MCF 10A (cell line): ENCODE measurements around the gene ECM2. TPM values are rescaled to one million over a fixed set of nuclear protein-coding genes. Genes with fewer than 3 reads are reported as not detected.

Experiments used
- BruUV-seq: library from RNA; stranded (reverse); fragments of 400-500 nt; replicated peaks from 2 replicates; lab custom pipeline; 2021; lab: Mats Ljungman, UMichigan
- CTCF ChIA-PET: fragments of 300-600 bp; sonication (Branson Sonifier 250); formaldehyde crosslinking; extraction: SDS; loops from one replicate; lab custom pipeline; 2021; ENCODE audit warnings: antibody characterized with exemption, inconsistent platforms; lab: Yijun Ruan, JAX
- POLR2A ChIA-PET: fragments of 300-600, 350-650 bp; sonication (Branson Sonifier 250); formaldehyde crosslinking; extraction: SDS; loops from one replicate; lab custom pipeline; 2020; ENCODE audit warnings: antibody characterized with exemption, inconsistent platforms; lab: Yijun Ruan, JAX
- DNase-seq: peaks from one replicate; pipeline ENCODE4 v3.0.0-alpha.2; 2018; ENCODE audit not compliant: unreplicated experiment
- H3K27ac Mint-ChIP-seq: one replicate; pipeline ENCODE4 v1.8.0; 2022; ENCODE audit warnings: mild to moderate bottlenecking, low read depth, mixed read lengths; ENCODE audit not compliant: unreplicated experiment
- H3K27me3 Mint-ChIP-seq: one replicate; pipeline ENCODE4 v1.8.0; 2022; ENCODE audit warnings: mixed read lengths; ENCODE audit not compliant: insufficient read depth, unreplicated experiment
- H3K36me3 Mint-ChIP-seq: one replicate; pipeline ENCODE4 v1.8.0; 2022; ENCODE audit warnings: mild to moderate bottlenecking, moderate library complexity, mixed read lengths; ENCODE audit not compliant: insufficient read depth, unreplicated experiment
- H3K4me1 Mint-ChIP-seq: one replicate; pipeline ENCODE4 v1.8.0; 2022; ENCODE audit warnings: mixed read lengths; ENCODE audit not compliant: insufficient read depth, unreplicated experiment
- H3K4me3 Mint-ChIP-seq: one replicate; pipeline ENCODE4 v1.8.0; 2022; ENCODE audit warnings: mild to moderate bottlenecking, moderate library complexity, mixed read lengths; ENCODE audit not compliant: unreplicated experiment
- H3K9me3 Mint-ChIP-seq: one replicate; pipeline ENCODE4 v1.8.0; 2022; ENCODE audit warnings: mixed read lengths; ENCODE audit not compliant: unreplicated experiment
- intact Hi-C: fragments of 100-400 bp; cut with micrococcal nuclease; formaldehyde crosslinking; loops from 2 replicates; pipeline ENCODE4 v1.14.1; 2022
- total RNA-seq: library from RNA; stranded (reverse); gene quantifications from 2 replicates; pipeline ENCODE4 v1.2.3, GENCODE V29; 2022
- TF ChIP-seq, protein P1 (sequence below): fragments of 200-600 bp; IDR thresholded peaks from one replicate; pipeline ENCODE4 v1.8.0; 2022; ENCODE audit warnings: antibody characterized with exemption, mild to moderate bottlenecking; ENCODE audit not compliant: unreplicated experiment

The ECM2 gene
- total RNA-seq, 1 experiment from 2014 or later: 13.5 TPM

DNA sequence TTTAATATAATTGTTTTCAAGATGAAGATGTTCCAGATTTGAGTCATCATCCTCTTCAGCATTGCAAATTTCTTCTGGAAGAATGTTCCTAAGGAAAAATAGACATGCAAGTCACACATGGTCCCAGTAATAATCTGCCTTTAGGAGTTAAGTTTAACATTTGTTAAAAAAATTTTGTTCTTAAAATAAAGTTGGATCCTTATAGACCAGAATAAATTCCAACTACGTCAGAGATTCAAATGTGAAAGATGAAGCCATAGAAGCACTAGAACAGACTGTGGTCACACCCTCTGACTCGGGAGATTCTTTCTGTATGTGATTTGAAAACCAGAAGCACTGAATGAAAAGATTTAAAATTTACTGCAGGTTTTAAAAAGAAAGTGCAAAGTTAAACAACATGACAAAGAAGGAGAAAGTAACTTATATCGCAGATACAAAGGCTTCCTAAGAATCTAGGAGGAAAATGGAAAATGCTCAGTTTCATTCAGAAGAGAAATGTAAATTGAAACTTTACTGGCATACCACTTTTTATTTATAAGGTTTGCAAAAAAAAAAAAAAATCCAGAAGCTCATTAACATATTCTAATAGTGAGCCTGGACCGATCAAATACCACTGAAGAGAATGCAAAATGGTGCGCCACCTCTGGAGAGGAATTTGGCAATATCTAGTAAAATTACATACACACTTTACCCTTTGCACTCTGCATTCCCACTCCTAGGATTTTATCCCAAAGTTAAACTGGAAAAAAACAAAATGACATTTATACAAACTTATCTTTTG is 39.2 kb downstream of the ECM2 start:
- no TSS peak for BruUV-seq
- TF ChIP-seq, protein P1, sequence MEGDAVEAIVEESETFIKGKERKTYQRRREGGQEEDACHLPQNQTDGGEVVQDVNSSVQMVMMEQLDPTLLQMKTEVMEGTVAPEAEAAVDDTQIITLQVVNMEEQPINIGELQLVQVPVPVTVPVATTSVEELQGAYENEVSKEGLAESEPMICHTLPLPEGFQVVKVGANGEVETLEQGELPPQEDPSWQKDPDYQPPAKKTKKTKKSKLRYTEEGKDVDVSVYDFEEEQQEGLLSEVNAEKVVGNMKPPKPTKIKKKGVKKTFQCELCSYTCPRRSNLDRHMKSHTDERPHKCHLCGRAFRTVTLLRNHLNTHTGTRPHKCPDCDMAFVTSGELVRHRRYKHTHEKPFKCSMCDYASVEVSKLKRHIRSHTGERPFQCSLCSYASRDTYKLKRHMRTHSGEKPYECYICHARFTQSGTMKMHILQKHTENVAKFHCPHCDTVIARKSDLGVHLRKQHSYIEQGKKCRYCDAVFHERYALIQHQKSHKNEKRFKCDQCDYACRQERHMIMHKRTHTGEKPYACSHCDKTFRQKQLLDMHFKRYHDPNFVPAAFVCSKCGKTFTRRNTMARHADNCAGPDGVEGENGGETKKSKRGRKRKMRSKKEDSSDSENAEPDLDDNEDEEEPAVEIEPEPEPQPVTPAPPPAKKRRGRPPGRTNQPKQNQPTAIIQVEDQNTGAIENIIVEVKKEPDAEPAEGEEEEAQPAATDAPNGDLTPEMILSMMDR: no peak
- peaks cover 11% of the 10 kb centered on the region for H3K36me3 Mint-ChIP-seq
- H3K27ac Mint-ChIP-seq: no peak overlapping the region
- H3K4me1 Mint-ChIP-seq: peaks cover 7% of the 10 kb centered on the region
- intact Hi-C loops: no loop called here
- DNase-seq: no peak
- POLR2A ChIA-PET: interaction anchor here (0.6 to 3.0 kb wide), 6 partner anchors 8 to 174 kb away, joined by 3 to 14 read pairs (median 4); no protein-coding TSS in a partner anchor
- H3K4me3 Mint-ChIP-seq: no peak overlapping the region
- H3K27me3 Mint-ChIP-seq: no peaks in the 10 kb centered on the region
- H3K9me3 Mint-ChIP-seq: no peaks in the 10 kb centered on the region
- CTCF ChIA-PET: no interaction called here

DNA sequence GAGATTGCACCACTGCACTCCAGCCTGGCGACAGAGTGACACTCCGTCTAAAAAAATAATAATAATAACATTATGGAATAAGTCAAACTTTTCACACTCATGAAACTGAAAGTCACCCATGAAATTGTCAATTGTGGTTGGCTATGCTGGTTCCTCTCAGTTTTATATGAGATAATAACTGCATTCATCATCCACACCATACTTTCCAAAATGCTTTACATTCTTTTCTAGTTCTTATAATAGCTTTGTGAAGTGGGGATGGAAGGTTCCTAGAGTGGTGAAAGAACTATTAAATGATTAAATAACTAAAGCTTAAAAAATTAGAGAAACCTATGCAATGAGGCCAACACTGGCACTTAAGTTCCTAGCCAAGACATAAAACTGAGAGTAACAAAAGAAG is 40.9 kb downstream of the ECM2 start:
- no peaks in the 10 kb centered on the region for H3K9me3 Mint-ChIP-seq
- ChIA-PET CTCF (interaction anchor here (0.7 to 1.2 kb wide), 4 partner anchors 8 to 105 kb away, joined by 3 to 5 read pairs (median 4); no protein-coding TSS in a partner anchor), POLR2A (interaction anchor here (1.4 to 3.0 kb wide), 3 partner anchors 9 to 176 kb away, joined by 3 to 14 read pairs (median 6); no protein-coding TSS in a partner anchor)
- H3K27ac Mint-ChIP-seq: no peak overlapping the region
- peaks cover 6% of the 10 kb centered on the region for H3K36me3 Mint-ChIP-seq
- no peaks in the 10 kb centered on the region for H3K4me1 Mint-ChIP-seq
- H3K4me3 Mint-ChIP-seq: no peak overlapping the region
- TF ChIP-seq, protein P1: no peak
- no peak for DNase-seq
- no TSS peak for BruUV-seq
- intact Hi-C loops: no loop called here
- no peaks in the 10 kb centered on the region for H3K27me3 Mint-ChIP-seq

DNA sequence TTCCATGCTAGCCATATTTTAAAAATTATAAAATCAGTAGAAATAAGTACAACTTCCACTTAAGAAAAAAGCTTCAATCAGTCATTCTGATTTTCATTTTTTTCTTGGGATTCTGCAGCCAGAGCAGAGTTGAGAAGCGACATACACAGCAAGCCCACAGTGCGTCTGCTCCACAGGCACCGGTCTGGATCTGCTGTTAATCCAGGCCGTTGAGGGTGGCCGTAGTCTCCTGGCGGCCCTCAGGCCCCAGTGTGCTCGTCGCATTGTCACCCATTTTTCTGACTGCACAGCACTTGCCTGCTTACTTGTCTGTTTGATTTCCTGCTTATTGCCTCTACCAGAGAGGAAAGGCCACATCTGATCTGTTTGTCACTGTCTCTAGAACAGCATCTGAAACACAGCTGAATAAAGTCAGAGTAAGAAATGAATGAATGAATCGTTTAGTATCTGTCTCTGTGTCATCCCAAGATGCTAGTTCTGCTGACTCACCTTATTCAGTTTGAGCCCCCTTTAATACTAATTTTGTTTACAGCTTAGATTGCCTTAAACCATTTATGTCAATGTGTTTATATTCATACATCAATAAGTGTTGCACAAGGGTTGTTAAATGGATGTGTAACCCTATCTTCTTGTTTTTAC is 41.9 kb downstream of the ECM2 start:
- DNase-seq: no peak
- TF ChIP-seq, protein P1: no peak
- intact Hi-C loops: no loop called here
- ChIA-PET CTCF (interaction anchor here (1.0 to 1.2 kb wide), 2 partner anchors 9 to 91 kb away, joined by 3 to 5 read pairs; no protein-coding TSS in a partner anchor), POLR2A (interaction anchor here (0.7 to 3.0 kb wide), 4 partner anchors 13 to 168 kb away, joined by 3 to 14 read pairs (median 7); partner anchors contain the start of gene CENPP)
- BruUV-seq: no TSS peak
- Mint-ChIP-seq H3K27ac (no peak overlapping the region), H3K4me3 (no peak overlapping the region), H3K9me3 (no peaks in the 10 kb centered on the region), H3K27me3 (no peaks in the 10 kb centered on the region), H3K4me1 (peaks cover 9% of the 10 kb centered on the region), H3K36me3 (peaks cover 6% of the 10 kb centered on the region)
